GM12892 (cell line): ENCODE measurements around the gene ARID3C.

Experiments
- POLR2A ChIP-seq: IDR thresholded peaks from 2 replicates; pipeline ENCODE4 v1.6.1; 2011; ENCODE audit warnings: low read depth, low read length, control low read depth
- POLR2AphosphoS5 ChIP-seq: IDR thresholded peaks from 2 replicates; pipeline ENCODE4 v1.6.1; 2011; ENCODE audit warnings: low read depth, low read length, control low read depth
- TAF1 ChIP-seq: IDR thresholded peaks from 2 replicates; pipeline ENCODE4 v1.6.1; 2011; ENCODE audit warnings: low read depth, mild to moderate bottlenecking, control low read depth, low read length, borderline replicate concordance

DNA sequence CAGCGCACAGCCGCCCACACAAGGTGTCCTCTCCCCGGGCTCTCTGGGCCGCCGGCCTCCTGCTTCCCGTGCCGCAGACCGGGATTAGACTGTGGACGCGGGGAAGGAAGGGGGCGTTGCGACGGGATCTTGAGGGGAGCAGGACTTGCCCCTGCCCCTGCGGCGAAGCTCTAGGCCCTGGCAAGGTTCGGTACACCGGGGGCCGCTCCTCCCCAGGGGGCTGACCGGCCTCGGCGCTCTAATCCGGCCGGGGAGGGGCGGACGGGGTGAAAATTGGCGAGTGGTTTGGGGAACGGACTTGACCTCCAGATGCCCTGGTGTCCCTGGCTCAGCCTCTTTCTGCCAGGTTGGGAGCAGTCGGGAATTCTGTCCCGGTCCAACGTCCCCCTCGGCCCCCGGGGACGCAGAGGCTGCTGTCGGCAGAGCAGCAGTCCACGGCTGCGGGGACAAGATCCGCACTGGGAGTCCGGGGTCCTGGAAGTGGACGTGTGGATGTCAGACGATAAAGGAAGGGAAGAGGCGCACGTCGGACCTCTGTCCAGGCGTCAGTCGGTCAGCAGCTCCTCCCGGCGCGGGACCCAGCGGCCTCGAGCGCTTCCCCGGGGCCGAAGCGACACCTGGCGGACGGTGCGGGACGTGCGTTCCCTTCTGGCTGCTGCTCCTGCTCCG is 37.5 kb downstream of the ARID3C start:
- no peak for TF ChIP-seq POLR2A
- TF ChIP-seq POLR2AphosphoS5 = no peak
- no peak for TF ChIP-seq TAF1
